Measurements from ENCODE around the gene EFCAB8. TPM values are rescaled to one million over a fixed set of nuclear protein-coding genes. Genes with fewer than 3 reads are reported as not detected.

The EFCAB8 gene
- total RNA-seq, 1 donor from 2014 or later, result not detected

- no peak overlapping the region for H3K4me3 ChIP-seq
- no peaks in the 10 kb centered on the region for H3K9me3 ChIP-seq
- H3K27ac ChIP-seq, result no peak overlapping the region
- TF ChIP-seq CTCF (IDR thresholded peaks at IDR 0.05), result no peak
- intact Hi-C loops (cut with DNase I), result no loop called here
- H3K36me3 ChIP-seq, result no peaks in the 10 kb centered on the region
- H3K27me3 ChIP-seq, result no peaks in the 10 kb centered on the region
- DNase-seq (ENCODE audit: low spot score in 2 of 2), result no peak
- no peaks in the 10 kb centered on the region for H3K4me1 ChIP-seq
Measured at GRCh38 chr20:32989507-32990283, 131.0 kb downstream of the EFCAB8 start.

- DNase-seq (ENCODE audit: low spot score in 2 of 2), result no peak
- H3K9me3 ChIP-seq, result no peaks in the 10 kb centered on the region
- no peak for TF ChIP-seq CTCF (IDR thresholded peaks at IDR 0.05)
- H3K27me3 ChIP-seq, result no peaks in the 10 kb centered on the region
- no peaks in the 10 kb centered on the region for H3K4me1 ChIP-seq
- intact Hi-C loops (cut with DNase I), result no loop called here
- H3K27ac ChIP-seq, result no peak overlapping the region
- H3K4me3 ChIP-seq, result no peak overlapping the region
- no peaks in the 10 kb centered on the region for H3K36me3 ChIP-seq
Measured at GRCh38 chr20:32990426-32990825, 131.7 kb downstream of the EFCAB8 start.

GRCh38 chr20:32991383-32991782 is 132.7 kb downstream of the EFCAB8 start:
- no peak for DNase-seq (ENCODE audit: low spot score in 2 of 2)
- Histone ChIP-seq H3K4me1 (no peaks in the 10 kb centered on the region), H3K27ac (no peak overlapping the region), H3K9me3 (no peaks in the 10 kb centered on the region), H3K27me3 (no peaks in the 10 kb centered on the region), H3K36me3 (no peaks in the 10 kb centered on the region), H3K4me3 (no peak overlapping the region)
- intact Hi-C loops (cut with DNase I), result no loop called here
- TF ChIP-seq CTCF (IDR thresholded peaks at IDR 0.05), result no peak

GRCh38 chr20:32991792-32992641 is 133.3 kb downstream of the EFCAB8 start:
- no peaks in the 10 kb centered on the region for H3K36me3 ChIP-seq
- no peak for DNase-seq (ENCODE audit: low spot score in 2 of 2)
- H3K27ac ChIP-seq, result no peak overlapping the region
- H3K27me3 ChIP-seq, result no peaks in the 10 kb centered on the region
- no peak for TF ChIP-seq CTCF (IDR thresholded peaks at IDR 0.05)
- no peaks in the 10 kb centered on the region for H3K9me3 ChIP-seq
- no peak overlapping the region for H3K4me3 ChIP-seq
- H3K4me1 ChIP-seq, result no peaks in the 10 kb centered on the region
- intact Hi-C loops (cut with DNase I), result no loop called here

- no peaks in the 10 kb centered on the region for H3K9me3 ChIP-seq
- intact Hi-C loops (cut with DNase I), result no loop called here
- H3K4me1 ChIP-seq, result no peaks in the 10 kb centered on the region
- no peaks in the 10 kb centered on the region for H3K36me3 ChIP-seq
- no peaks in the 10 kb centered on the region for H3K27me3 ChIP-seq
- no peak overlapping the region for H3K4me3 ChIP-seq
- no peak overlapping the region for H3K27ac ChIP-seq
- TF ChIP-seq CTCF (IDR thresholded peaks at IDR 0.05), result no peak
- no peak for DNase-seq (ENCODE audit: low spot score in 2 of 2)
Measured at GRCh38 chr20:32993496-32994050, 134.8 kb downstream of the EFCAB8 start.
